Bronchial epithelial cell (primary cell): ENCODE results near the gene HDAC9. TPM values are rescaled to one million over a fixed set of nuclear protein-coding genes. Genes with fewer than 3 reads are reported as not detected.

Experiments
- DNase-seq: peaks from one replicate; pipeline ENCODE4 v3.0.0-alpha.2; 2010; ENCODE audit warnings: low read depth
- FAIRE-seq: peaks from 2 replicates; lab custom pipeline; 2011; peaks lifted over from hg19 to GRCh38; lab: Jason Lieb, UNC
- H3K27me3 ChIP-seq: 2 replicates; pipeline ENCODE4 v1.5.1; 2011; ENCODE audit warnings: low read length; ENCODE audit not compliant: control insufficient read depth, insufficient read depth
- H3K36me3 ChIP-seq: 2 replicates; pipeline ENCODE4 v1.5.1; 2011; ENCODE audit warnings: low read length; ENCODE audit not compliant: control insufficient read depth, insufficient read depth
- H3K4me3 ChIP-seq: 2 replicates; pipeline ENCODE4 v1.5.1; 2011; ENCODE audit warnings: mild to moderate bottlenecking, low read depth, low read length, control low read depth
- CTCF ChIP-seq: IDR thresholded peaks from 2 replicates; pipeline ENCODE4 v1.5.1; 2011; ENCODE audit warnings: mild to moderate bottlenecking, moderate library complexity, low read length, control low read depth, inconsistent platforms; ENCODE audit not compliant: insufficient read depth, severe bottlenecking
- total RNA-seq: library from RNA; depleted of rRNA; stranded (reverse); fragments of >200 nt; gene quantifications from 2 replicates; pipeline ENCODE4 v1.2.1, GENCODE V29; 2014

HDAC9 gene
- total RNA-seq, 1 donor from 2014 or later, result 12.1 TPM

GRCh38 chr7:18941207-18941606, 445.7 kb downstream of the HDAC9 start:
- no peak overlapping the region for H3K4me3 ChIP-seq
- no peak for FAIRE-seq

GRCh38 chr7:18948521-18948920, 453.0 kb downstream of the HDAC9 start:
- no peak for TF ChIP-seq CTCF
- FAIRE-seq (no peak), DNase-seq (no peak)
- no peaks in the 10 kb centered on the region for H3K27me3 ChIP-seq
- no peak overlapping the region for H3K4me3 ChIP-seq
- no peaks in the 10 kb centered on the region for H3K36me3 ChIP-seq

More at GRCh38 chr7:18941207-18941606, 445.7 kb downstream of the HDAC9 start:
- no peak for DNase-seq
- H3K27me3 ChIP-seq, result no peaks in the 10 kb centered on the region
- no peaks in the 10 kb centered on the region for H3K36me3 ChIP-seq
- no peak for TF ChIP-seq CTCF

DNA sequence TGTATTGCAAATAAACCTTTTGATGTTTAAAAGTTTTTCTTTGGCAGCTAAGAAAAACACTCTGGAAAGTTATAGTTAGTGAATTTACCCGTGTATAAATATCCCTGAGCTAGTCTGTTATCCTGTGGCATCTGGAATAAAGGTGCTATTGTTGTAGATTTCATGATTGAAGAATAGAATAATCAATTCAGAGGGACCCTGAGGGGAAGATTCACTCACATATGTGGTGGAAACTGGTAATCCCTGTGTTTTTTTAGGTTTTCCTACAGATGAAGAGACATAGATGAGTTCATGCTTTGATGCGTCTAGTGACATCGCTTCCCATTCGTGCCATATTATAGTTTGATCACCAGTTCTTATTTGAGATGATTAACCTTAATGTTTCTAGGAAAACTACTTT, 457.3 kb downstream of the HDAC9 start:
- Histone ChIP-seq H3K36me3 (no peaks in the 10 kb centered on the region), H3K4me3 (no peak overlapping the region), H3K27me3 (no peaks in the 10 kb centered on the region)
- DNase-seq (no peak), FAIRE-seq (peak; percentile 40)
- no peak for TF ChIP-seq CTCF

DNA sequence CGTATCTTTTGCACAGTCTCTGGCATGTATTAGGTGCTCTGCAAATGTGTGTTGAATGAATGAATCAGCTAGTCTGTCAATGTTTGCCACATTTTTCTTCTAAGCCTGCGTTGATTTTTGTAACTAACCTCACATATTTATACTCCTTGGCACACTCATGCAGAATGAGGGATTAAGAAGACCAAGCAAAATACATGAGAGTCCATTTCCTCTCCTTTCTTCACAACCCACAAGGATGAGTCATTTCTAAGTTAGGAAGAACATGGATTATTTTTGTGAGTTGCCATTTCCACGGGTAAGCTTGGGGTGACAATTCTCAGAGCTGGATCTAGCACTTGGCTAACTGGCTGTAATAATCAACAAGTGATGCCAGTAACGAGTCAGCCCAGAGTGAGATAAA, 463.1 kb downstream of the HDAC9 start:
- no peak for TF ChIP-seq CTCF
- H3K4me3 ChIP-seq, result no peak overlapping the region
- no peaks in the 10 kb centered on the region for H3K27me3 ChIP-seq
- FAIRE-seq (no peak), DNase-seq (peak; percentile 69)
- H3K36me3 ChIP-seq, result no peaks in the 10 kb centered on the region

DNA sequence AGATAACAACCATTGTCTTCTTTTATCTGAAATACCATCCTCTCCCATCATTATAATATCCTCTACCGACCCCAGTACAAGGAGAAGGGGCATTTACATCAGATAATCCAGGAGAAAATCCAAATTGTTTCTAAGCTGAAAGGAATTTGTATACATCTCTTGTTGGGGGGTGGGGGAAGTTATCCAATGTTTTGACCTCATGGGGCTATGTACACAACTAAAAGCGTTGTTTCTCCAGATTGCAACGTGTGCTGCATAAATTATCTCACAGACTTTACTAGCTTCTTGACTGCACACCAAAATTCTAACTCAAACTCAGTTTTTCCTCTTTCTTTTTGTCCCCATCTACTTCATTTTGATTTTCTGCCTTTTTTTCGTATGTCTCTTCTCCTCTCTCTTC, 465.2 kb downstream of the HDAC9 start:
- TF ChIP-seq CTCF, result no peak
- FAIRE-seq (no peak), DNase-seq (no peak)
- H3K4me3 ChIP-seq, result no peak overlapping the region
- no peaks in the 10 kb centered on the region for H3K36me3 ChIP-seq
- H3K27me3 ChIP-seq, result no peaks in the 10 kb centered on the region

- no peaks in the 10 kb centered on the region for H3K27me3 ChIP-seq
- TF ChIP-seq CTCF, result no peak
- FAIRE-seq, result no peak
- no peak for DNase-seq
- H3K36me3 ChIP-seq, result no peaks in the 10 kb centered on the region
- H3K4me3 ChIP-seq, result no peak overlapping the region
These were observed 466.5 kb downstream of the HDAC9 start for GRCh38 chr7:18962031-18962430.
